ENCODE results near the gene GPR18. TPM values are rescaled to one million over a fixed set of nuclear protein-coding genes. Genes with fewer than 3 reads are reported as not detected.

GPR18 gene
- total RNA-seq, 1 donor from 2014 or later = not detected

- Histone ChIP-seq H3K4me1 (peaks cover 0 to 20% of the 10 kb centered on the region in 2 donors), H3K9me3 (no peaks in the 10 kb centered on the region), H3K27me3 (no peaks in the 10 kb centered on the region), H3K36me3 (no peaks in the 10 kb centered on the region), H3K27ac (no peak overlapping the region), H3K4me3 (no peak overlapping the region)
- intact Hi-C loops (cut with DNase I) = no loop called here
- no peak for DNase-seq (ENCODE audit: low spot score in 2 of 2)
- no peak for TF ChIP-seq CTCF (IDR thresholded peaks at IDR 0.05)
Observed at GRCh38 chr13:99223587-99223986, 34.6 kb downstream of the GPR18 start.

GRCh38 chr13:99221567-99222239, 36.5 kb downstream of the GPR18 start:
- Histone ChIP-seq H3K27me3 (no peaks in the 10 kb centered on the region), H3K4me3 (no peak overlapping the region), H3K27ac (no peak overlapping the region), H3K4me1 (peaks cover 0 to 30% of the 10 kb centered on the region in 2 donors), H3K36me3 (no peaks in the 10 kb centered on the region), H3K9me3 (no peaks in the 10 kb centered on the region)
- intact Hi-C loops (cut with DNase I) = no loop called here
- no peak for DNase-seq (ENCODE audit: low spot score in 2 of 2)
- TF ChIP-seq CTCF (IDR thresholded peaks at IDR 0.05) = no peak

GRCh38 chr13:99220199-99220935, 37.8 kb downstream of the GPR18 start:
- Histone ChIP-seq H3K9me3 (no peaks in the 10 kb centered on the region), H3K27me3 (no peaks in the 10 kb centered on the region), H3K4me3 (no peak overlapping the region), H3K36me3 (peaks cover 0 to 4% of the 10 kb centered on the region in 2 donors), H3K4me1 (peaks cover 0 to 21% of the 10 kb centered on the region in 2 donors), H3K27ac (no peak overlapping the region)
- TF ChIP-seq CTCF (IDR thresholded peaks at IDR 0.05) = no peak
- DNase-seq (ENCODE audit: low spot score in 2 of 2) = no peak
- intact Hi-C loops (cut with DNase I) = no loop called here

GRCh38 chr13:99218969-99219368, 39.2 kb downstream of the GPR18 start:
- Histone ChIP-seq H3K9me3 (no peaks in the 10 kb centered on the region), H3K27ac (peak overlapping the region in 1 of 2 donors; percentile 21), H3K36me3 (peaks cover 0 to 4% of the 10 kb centered on the region in 2 donors), H3K4me3 (no peak overlapping the region), H3K27me3 (no peaks in the 10 kb centered on the region), H3K4me1 (peaks cover 0 to 18% of the 10 kb centered on the region in 2 donors)
- no peak for DNase-seq (ENCODE audit: low spot score in 2 of 2)
- intact Hi-C loops (cut with DNase I) = no loop called here
- no peak for TF ChIP-seq CTCF (IDR thresholded peaks at IDR 0.05)

GRCh38 chr13:99218545-99218944, 39.6 kb downstream of the GPR18 start:
- no peak overlapping the region for H3K4me3 ChIP-seq
- peaks cover 0 to 4% of the 10 kb centered on the region in 2 donors for H3K36me3 ChIP-seq
- peaks cover 0 to 18% of the 10 kb centered on the region in 2 donors for H3K4me1 ChIP-seq
- H3K27ac ChIP-seq = peak overlapping the region in 1 of 2 donors; percentile 21
- no peak for DNase-seq (ENCODE audit: low spot score in 2 of 2)
- intact Hi-C loops (cut with DNase I) = no loop called here
- TF ChIP-seq CTCF (IDR thresholded peaks at IDR 0.05) = no peak
- H3K27me3 ChIP-seq = no peaks in the 10 kb centered on the region
- no peaks in the 10 kb centered on the region for H3K9me3 ChIP-seq

Measured in ascending aorta (tissue), 2 donors.